H1 (cell line): Measurements from ENCODE around the gene C3orf52.

ENCODE experiments used
- CBX5 ChIP-seq: fragments of 300-800, 300-1000 bp; sonication (generic); IDR thresholded peaks from 2 replicates; pipeline ENCODE4 v1.7.1; 2016; ENCODE audit warnings: antibody characterized with exemption, low read length, low read depth
- CBX8 ChIP-seq: fragments of 300-800, 300-1000 bp; sonication (generic); IDR thresholded peaks from 2 replicates; pipeline ENCODE4 v1.7.1; 2016; ENCODE audit warnings: low read depth, low read length, borderline replicate concordance
- CEBPB ChIP-seq: IDR thresholded peaks from 2 replicates; pipeline ENCODE4 v1.6.1; 2012; ENCODE audit warnings: low read depth, low read length
- JUN ChIP-seq: IDR thresholded peaks from 2 replicates; pipeline ENCODE4 v1.6.1; 2011; ENCODE audit warnings: low read depth, mild to moderate bottlenecking, improper control_type of control experiment, low read length
- TF ChIP-seq, protein P1 (sequence below): IDR thresholded peaks from 2 replicates; pipeline ENCODE4 v1.6.1; 2011; ENCODE audit warnings: low read depth, mild to moderate bottlenecking, low read length; ENCODE audit not compliant: insufficient read depth
- TF ChIP-seq, protein P2 (sequence below): IDR thresholded peaks from 2 replicates; pipeline ENCODE4 v1.6.1; 2011; ENCODE audit warnings: low read length, improper control_type of control experiment

DNA sequence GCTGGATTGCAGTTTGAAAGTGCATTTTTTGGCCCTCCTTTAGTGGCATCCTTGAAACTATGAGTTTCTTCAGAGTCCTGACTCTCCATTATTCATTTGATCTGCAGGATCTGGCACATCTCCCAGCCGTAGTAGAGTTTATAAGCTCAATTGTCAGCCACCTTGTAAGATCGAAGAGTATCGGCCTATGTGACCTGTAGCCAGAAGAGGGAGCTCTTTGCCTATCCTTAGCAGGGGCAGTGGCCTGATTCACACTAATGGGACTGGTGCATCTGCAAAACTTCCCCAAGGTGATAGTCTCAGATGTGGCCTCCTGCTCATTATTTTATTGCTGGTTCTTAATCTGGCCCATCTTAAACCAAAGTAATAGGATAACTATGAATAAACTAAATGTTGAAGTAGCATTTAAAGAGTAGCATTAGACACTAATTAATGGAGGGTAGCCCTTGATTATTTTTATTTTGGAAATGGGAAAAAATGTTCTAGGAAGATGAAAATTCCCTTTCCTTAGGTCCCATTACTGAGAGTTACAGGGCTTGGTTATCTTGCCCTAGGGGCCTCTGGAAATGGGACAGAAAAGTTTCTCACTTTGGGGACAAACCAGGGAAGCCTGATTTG lies 25.7 kb downstream of the C3orf52 start:
- no peak for TF ChIP-seq JUN
- TF ChIP-seq, protein P1, sequence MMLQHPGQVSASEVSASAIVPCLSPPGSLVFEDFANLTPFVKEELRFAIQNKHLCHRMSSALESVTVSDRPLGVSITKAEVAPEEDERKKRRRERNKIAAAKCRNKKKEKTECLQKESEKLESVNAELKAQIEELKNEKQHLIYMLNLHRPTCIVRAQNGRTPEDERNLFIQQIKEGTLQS = no peak
- TF ChIP-seq CEBPB = no peak
- TF ChIP-seq, protein P2, sequence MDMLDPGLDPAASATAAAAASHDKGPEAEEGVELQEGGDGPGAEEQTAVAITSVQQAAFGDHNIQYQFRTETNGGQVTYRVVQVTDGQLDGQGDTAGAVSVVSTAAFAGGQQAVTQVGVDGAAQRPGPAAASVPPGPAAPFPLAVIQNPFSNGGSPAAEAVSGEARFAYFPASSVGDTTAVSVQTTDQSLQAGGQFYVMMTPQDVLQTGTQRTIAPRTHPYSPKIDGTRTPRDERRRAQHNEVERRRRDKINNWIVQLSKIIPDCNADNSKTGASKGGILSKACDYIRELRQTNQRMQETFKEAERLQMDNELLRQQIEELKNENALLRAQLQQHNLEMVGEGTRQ = no peak
- no peak for TF ChIP-seq CBX8
- TF ChIP-seq CBX5 = no peak
